Thoracic aorta endothelial cell (primary cell): ENCODE data around the gene PLA2G4F. TPM values are rescaled to one million over a fixed set of nuclear protein-coding genes. Genes with fewer than 3 reads are reported as not detected.

Experiments used
- small RNA-seq: library from RNA; depleted of rRNA; stranded (forward); fragments of <200 nt; gene quantifications from one replicate; pipeline ENCODE3, GENCODE V24; 2012
- total RNA-seq: library from RNA; depleted of rRNA; stranded (reverse); fragments of >200 nt; gene quantifications from 2 replicates; pipeline ENCODE4 v1.2.3, GENCODE V29; 2012

The PLA2G4F gene, protein sequence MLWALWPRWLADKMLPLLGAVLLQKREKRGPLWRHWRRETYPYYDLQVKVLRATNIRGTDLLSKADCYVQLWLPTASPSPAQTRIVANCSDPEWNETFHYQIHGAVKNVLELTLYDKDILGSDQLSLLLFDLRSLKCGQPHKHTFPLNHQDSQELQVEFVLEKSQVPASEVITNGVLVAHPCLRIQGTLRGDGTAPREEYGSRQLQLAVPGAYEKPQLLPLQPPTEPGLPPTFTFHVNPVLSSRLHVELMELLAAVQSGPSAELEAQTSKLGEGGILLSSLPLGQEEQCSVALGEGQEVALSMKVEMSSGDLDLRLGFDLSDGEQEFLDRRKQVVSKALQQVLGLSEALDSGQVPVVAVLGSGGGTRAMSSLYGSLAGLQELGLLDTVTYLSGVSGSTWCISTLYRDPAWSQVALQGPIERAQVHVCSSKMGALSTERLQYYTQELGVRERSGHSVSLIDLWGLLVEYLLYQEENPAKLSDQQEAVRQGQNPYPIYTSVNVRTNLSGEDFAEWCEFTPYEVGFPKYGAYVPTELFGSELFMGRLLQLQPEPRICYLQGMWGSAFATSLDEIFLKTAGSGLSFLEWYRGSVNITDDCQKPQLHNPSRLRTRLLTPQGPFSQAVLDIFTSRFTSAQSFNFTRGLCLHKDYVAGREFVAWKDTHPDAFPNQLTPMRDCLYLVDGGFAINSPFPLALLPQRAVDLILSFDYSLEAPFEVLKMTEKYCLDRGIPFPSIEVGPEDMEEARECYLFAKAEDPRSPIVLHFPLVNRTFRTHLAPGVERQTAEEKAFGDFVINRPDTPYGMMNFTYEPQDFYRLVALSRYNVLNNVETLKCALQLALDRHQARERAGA
- not detected in 2 replicates for total RNA-seq

DNA sequence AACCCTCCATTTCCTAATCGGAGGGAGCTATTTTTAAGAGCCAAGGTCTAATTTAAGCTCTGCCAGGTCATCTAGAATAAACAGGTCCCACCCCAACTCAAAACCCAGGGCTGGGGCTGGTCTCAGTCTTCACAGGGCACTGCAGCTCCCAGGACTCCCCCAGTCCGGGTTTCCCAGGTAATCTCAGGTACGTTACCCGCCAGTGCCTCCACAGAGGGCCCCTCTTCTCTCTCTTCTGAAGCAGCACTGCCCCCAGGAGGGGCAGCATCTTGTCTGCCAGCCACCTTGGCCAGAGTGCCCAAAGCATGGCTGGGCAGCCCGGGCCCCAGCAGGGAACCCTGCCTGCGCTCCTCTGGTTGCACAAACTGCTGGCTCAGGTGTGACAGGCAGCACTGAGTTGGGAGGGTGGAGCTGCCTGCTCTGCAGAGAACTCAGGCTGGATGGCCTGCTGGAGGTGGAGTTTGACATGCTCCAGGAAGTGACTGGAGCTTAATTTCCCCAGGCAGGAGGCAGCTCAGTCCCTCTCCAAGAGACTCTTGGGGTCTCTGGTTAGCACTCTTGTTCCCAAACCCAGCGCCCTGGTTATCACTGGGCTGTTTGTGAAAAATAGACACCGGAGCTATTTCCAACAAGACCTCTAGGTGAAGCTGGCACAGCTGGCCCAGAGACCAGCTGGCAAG, at the start of gene PLA2G4F:
Gene PLA2G4F (minus strand): TSS at position 394 of the 680 bp plus-strand sequence. CDS start 87 bp downstream, at position 307.

DNA sequence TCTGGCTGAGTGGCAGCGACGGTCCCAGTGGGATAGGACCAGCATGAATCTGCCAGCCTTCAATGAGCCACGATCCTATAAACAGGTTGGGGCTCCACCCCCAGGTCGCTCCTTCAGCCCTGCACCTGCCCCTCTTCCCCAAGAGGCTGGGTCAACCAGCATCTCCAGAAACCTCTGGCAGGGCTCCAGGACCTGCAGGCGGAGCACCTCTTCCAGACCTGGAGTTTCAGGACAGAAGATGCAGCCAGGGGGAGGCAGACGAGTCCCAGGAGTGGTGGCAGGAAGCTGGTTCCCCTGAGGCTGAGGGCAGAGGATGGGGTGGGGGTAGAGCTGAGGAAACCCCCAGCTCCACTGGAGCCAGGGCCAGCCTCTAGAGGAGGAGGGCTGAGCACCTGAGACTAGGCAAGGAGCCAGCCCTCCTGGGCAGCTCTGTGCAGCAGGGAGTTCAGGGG, 61.9 kb downstream of the PLA2G4F start, which contains the start of gene PLA2G4D:
Gene PLA2G4D (minus strand): TSS at position 51 of the 452 bp plus-strand sequence. CDS start 103 bp downstream, outside the sequence.

Small RNA genes lying within 50 kb of the gene (small RNA-seq; reads per million reads assigned to genes)
- 10.7 reads per million, percentile 92 among the genes with 10 or more reads in this experiment for gene MIR627

Other genes with a start within 250 kb of the PLA2G4F start
- 140 and 173 TPM in 2 replicates for gene EHD4, start 184.1 kb downstream of the PLA2G4F start, total RNA-seq
- gene PLA2G4E, start 135.6 kb downstream of the PLA2G4F start, total RNA-seq, result not detected in 2 replicates
- gene PLA2G4D, start 62.1 kb downstream of the PLA2G4F start, total RNA-seq, result not detected in 2 replicates
- gene VPS39, start 51.7 kb upstream of the PLA2G4F start, total RNA-seq, result 65.4 and 72.9 TPM in 2 replicates
- 16.2 and 20.0 TPM in 2 replicates for gene GANC, start 116.6 kb upstream of the PLA2G4F start, total RNA-seq
- gene TMEM87A, start 116.8 kb upstream of the PLA2G4F start, total RNA-seq, result 54.5 and 63.8 TPM in 2 replicates
- gene CAPN3, start 202.9 kb upstream of the PLA2G4F start, total RNA-seq, result 0.27 and 0.57 TPM in 2 replicates